C4-2B (cell line): ENCODE measurements around the gene AKR1C2.
A peak's percentile ranks its signal among the peaks of the same experiment; 100 is the strongest.
"Not testable (repeated sequence)": the region's sequence is repeated elsewhere in the genome, so short reads cannot be mapped to it uniquely, and the experiment has no call there.

Source experiments
- H3K27ac ChIP-seq: fragments of 450-650 bp; 2 replicates; pipeline ENCODE4 v1.5.1; 2017
- CTCF ChIP-seq: fragments of 450-650 bp; conservative IDR thresholded peaks from 2 replicates; pipeline ENCODE4 v1.5.1; 2017; ENCODE audit warnings: mild to moderate bottlenecking
- ZFX ChIP-seq: fragments of 450-650 bp; IDR thresholded peaks from 2 replicates; pipeline ENCODE4 v1.6.1; 2017

AKR1C2 gene

GRCh38 chr10:5018134-5018533, 14.5 kb upstream of the AKR1C2 start:
- no peak overlapping the region for H3K27ac ChIP-seq
- TF ChIP-seq CTCF (no peak), ZFX (no peak)

GRCh38 chr10:5014936-5015335, 11.3 kb upstream of the AKR1C2 start:
- no peak overlapping the region for H3K27ac ChIP-seq
- TF ChIP-seq CTCF (peak; percentile 25), ZFX (no peak)

- H3K27ac ChIP-seq: not testable (repeated sequence)
These were observed 10.7 kb upstream of the AKR1C2 start for GRCh38 chr10:5014200-5014910.

- no peak overlapping the region for H3K27ac ChIP-seq
These were observed 9.7 kb upstream of the AKR1C2 start for GRCh38 chr10:5013385-5013784.

GRCh38 chr10:5012595-5012994, 8.9 kb upstream of the AKR1C2 start:
- no peak overlapping the region for H3K27ac ChIP-seq
- TF ChIP-seq ZFX (no peak), CTCF (no peak)

More at GRCh38 chr10:5013385-5013784, 9.7 kb upstream of the AKR1C2 start:
- TF ChIP-seq CTCF (no peak), ZFX (no peak)

- not testable (repeated sequence) for H3K27ac ChIP-seq
These were observed 7.7 kb upstream of the AKR1C2 start for GRCh38 chr10:5011392-5011791.

- not testable (repeated sequence) for H3K27ac ChIP-seq
These were observed 6.4 kb upstream of the AKR1C2 start for GRCh38 chr10:5010043-5010442.

GRCh38 chr10:5008857-5009548, 5.3 kb upstream of the AKR1C2 start:
- H3K27ac ChIP-seq: not testable (repeated sequence)

GRCh38 chr10:5004501-5004900, 844 bp upstream of the AKR1C2 start:
- not testable (repeated sequence) for H3K27ac ChIP-seq

- H3K27ac ChIP-seq: not testable (repeated sequence)
These were observed 351 bp upstream of the AKR1C2 start for GRCh38 chr10:5004030-5004385.
